ENCODE data around the gene AFG3L2.
A peak's percentile ranks its signal among the peaks of the same experiment; 100 is the strongest.

AFG3L2 gene

DNA sequence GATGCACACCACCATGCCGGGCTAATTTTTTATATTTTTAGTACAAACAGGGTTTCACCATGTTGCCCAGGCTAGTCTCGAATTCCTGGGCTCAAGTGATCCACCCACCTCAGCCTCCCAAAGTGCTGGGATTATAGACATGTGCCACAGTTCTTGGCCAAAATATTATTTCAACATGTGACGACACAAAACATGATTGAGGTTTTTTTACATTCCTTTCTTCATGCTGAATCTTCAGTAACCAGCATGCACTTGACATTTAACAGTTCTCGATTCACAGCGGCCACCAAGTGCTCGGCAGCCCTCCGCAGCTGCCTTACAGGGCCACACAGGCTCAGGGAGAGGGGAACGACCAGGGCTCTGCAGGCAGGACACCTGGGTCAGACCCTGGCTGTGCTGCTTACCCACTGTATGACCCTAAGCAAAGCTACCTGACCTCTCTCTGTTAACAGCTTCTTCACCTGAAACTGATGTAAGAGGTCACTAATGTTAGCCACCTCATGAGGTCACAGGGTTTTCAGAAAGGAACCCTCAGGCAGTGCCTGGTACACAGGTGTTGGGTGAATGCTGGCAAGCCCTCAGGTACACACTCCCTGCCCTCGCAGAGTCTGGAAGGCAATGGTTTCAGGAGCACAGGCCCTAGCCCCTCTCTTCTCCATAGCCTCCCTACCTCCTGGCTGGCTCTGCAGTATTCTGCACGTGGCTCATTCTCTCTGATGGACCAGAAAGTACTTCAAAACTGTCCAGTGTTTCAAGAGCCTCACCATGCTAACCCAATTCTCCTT lies 43.3 kb downstream of the AFG3L2 start:
- no peak overlapping the region for H2AK5ac ChIP-seq (ENCODE audit: low read length, severe bottlenecking)
- no peak overlapping the region for H2BK15ac ChIP-seq (ENCODE audit: low read depth, poor library complexity, severe bottlenecking)
- H3K4me3 ChIP-seq (ENCODE audit: insufficient read depth in 1 of 2, low read depth in 1 of 2, low read length in 2 of 2) = no peak overlapping the region
- no peak overlapping the region for H3K4ac ChIP-seq (ENCODE audit: low read depth in 1 of 2, low read length in 2 of 2)
- H3K27ac ChIP-seq (ENCODE audit: low read length, poor library complexity, severe bottlenecking) = no peak overlapping the region
- no peaks in the 10 kb centered on the region for H3K9me3 ChIP-seq (ENCODE audit: control insufficient read depth, low read length)
- H4K91ac ChIP-seq (ENCODE audit: low read length) = no peak overlapping the region
- no peak overlapping the region for H3K4me2 ChIP-seq (ENCODE audit: low read length, poor library complexity, severe bottlenecking)
- no peak overlapping the region for H2AFZ ChIP-seq (ENCODE audit: low read depth, low read length)
- peaks cover 14% of the 10 kb centered on the region for H3K4me1 ChIP-seq (ENCODE audit: control insufficient read depth, insufficient read depth, low read depth, low read length)
- no peak overlapping the region for H3K18ac ChIP-seq (ENCODE audit: low read depth in 1 of 2, low read length in 2 of 2)
- H3K9ac ChIP-seq (ENCODE audit: low read length) = no peak overlapping the region
- no peak overlapping the region for H3K23ac ChIP-seq (ENCODE audit: low read length in 2 of 2)
- H2BK120ac ChIP-seq (ENCODE audit: low read depth, low read length) = no peak overlapping the region
- H3K14ac ChIP-seq (ENCODE audit: low read length in 2 of 2) = peak overlapping the region in 1 of 2 experiments; percentile 71
- peaks cover 30 to 76% of the 10 kb centered on the region in 2 experiments for H3K36me3 ChIP-seq (ENCODE audit: control insufficient read depth in 1 of 2, insufficient read depth in 2 of 2, low read depth in 1 of 2, low read length in 2 of 2)
- no peak overlapping the region for H2BK5ac ChIP-seq (ENCODE audit: low read depth, low read length, poor library complexity, severe bottlenecking)
- 93% methylated on average over 10 of the region's 10 CpGs for WGBS
- DNase-seq = no peak
- H3K27me3 ChIP-seq (ENCODE audit: control insufficient read depth in 1 of 2, insufficient read depth in 1 of 2, low read length in 2 of 2) = no peaks in the 10 kb centered on the region
- peaks cover 17% of the 10 kb centered on the region for H3K79me1 ChIP-seq (replicated peaks; ENCODE audit: low read length, poor library complexity, severe bottlenecking)
- H4K8ac ChIP-seq (ENCODE audit: low read length) = no peak overlapping the region
- H2BK12ac ChIP-seq (ENCODE audit: low read length in 2 of 2) = no peak overlapping the region

DNA sequence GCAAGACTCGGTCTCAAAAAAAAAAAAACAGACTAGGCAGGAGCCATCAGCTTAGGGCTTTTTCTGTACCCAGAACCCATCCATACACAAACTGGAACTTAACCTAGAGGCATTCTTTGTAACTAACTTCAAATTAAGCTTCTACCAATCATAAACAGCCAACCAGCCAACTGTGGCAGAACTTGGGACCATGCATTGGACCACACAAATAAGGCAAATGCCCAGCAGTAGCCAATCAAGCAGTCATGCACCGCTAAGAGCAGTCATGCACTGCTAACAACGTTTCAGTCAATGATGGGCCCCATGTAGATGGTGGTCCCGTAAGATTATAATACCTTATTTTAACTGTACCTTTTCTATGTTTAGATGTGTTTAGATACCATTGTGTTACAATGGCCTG lies 46.3 kb downstream of the AFG3L2 start:
- no peak overlapping the region for H4K91ac ChIP-seq (ENCODE audit: low read length)
- peaks cover 53 to 77% of the 10 kb centered on the region in 2 experiments for H3K36me3 ChIP-seq (ENCODE audit: control insufficient read depth in 1 of 2, insufficient read depth in 2 of 2, low read depth in 1 of 2, low read length in 2 of 2)
- H3K4ac ChIP-seq (ENCODE audit: low read depth in 1 of 2, low read length in 2 of 2) = no peak overlapping the region
- no peak overlapping the region for H2BK120ac ChIP-seq (ENCODE audit: low read depth, low read length)
- H2AFZ ChIP-seq (ENCODE audit: low read depth, low read length) = no peak overlapping the region
- no peak overlapping the region for H3K14ac ChIP-seq (ENCODE audit: low read length in 2 of 2)
- no peak overlapping the region for H3K18ac ChIP-seq (ENCODE audit: low read depth in 1 of 2, low read length in 2 of 2)
- H3K4me2 ChIP-seq (ENCODE audit: low read length, poor library complexity, severe bottlenecking) = no peak overlapping the region
- H2BK5ac ChIP-seq (ENCODE audit: low read depth, low read length, poor library complexity, severe bottlenecking) = no peak overlapping the region
- no peak overlapping the region for H3K9ac ChIP-seq (ENCODE audit: low read length)
- H3K4me1 ChIP-seq (ENCODE audit: control insufficient read depth, insufficient read depth, low read depth, low read length) = peaks cover 14% of the 10 kb centered on the region
- H4K8ac ChIP-seq (ENCODE audit: low read length) = no peak overlapping the region
- no peaks in the 10 kb centered on the region for H3K27me3 ChIP-seq (ENCODE audit: control insufficient read depth in 1 of 2, insufficient read depth in 1 of 2, low read length in 2 of 2)
- H3K4me3 ChIP-seq (ENCODE audit: insufficient read depth in 1 of 2, low read depth in 1 of 2, low read length in 2 of 2) = no peak overlapping the region
- no peak for DNase-seq
- no peaks in the 10 kb centered on the region for H3K9me3 ChIP-seq (ENCODE audit: control insufficient read depth, low read length)
- H2BK15ac ChIP-seq (ENCODE audit: low read depth, poor library complexity, severe bottlenecking) = no peak overlapping the region
- no peak overlapping the region for H3K23ac ChIP-seq (ENCODE audit: low read length in 2 of 2)
- no peak overlapping the region for H2BK12ac ChIP-seq (ENCODE audit: low read length in 2 of 2)
- H3K79me1 ChIP-seq (replicated peaks; ENCODE audit: low read length, poor library complexity, severe bottlenecking) = peaks cover 25% of the 10 kb centered on the region
- no peak overlapping the region for H2AK5ac ChIP-seq (ENCODE audit: low read length, severe bottlenecking)
- H3K27ac ChIP-seq (ENCODE audit: low read length, poor library complexity, severe bottlenecking) = no peak overlapping the region
- WGBS = 96% methylated on average over 4 of the region's 4 CpGs

DNA sequence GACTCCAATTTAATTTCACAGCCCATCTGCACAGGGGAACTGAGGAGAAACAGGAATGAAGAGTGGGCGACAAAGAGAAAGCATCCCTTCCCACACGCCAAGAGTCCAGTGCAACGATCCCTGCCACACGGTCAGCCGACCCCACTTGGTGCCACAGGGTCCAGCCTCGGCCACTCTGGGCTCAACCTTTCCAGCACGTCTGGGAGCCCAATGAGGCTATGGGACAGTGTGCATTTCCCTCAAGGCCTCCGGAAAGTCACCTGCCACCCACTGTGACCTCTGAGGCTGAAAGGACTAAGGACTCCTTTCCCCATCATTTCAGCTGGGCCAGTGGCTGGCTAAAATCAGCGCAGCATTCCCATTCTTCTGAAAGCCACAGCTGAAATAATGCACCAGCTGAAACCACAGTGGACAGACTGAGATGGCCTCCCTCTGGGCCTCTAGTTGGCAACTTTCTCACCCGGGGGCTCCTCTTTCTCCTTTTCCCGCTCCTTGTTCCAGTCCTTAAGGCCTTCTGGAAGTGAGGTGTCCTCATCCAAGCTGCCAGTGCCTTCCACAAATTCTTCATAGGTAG lies 47.8 kb downstream of the AFG3L2 start:
- H2AFZ ChIP-seq (ENCODE audit: low read depth, low read length) = no peak overlapping the region
- no peak overlapping the region for H2BK120ac ChIP-seq (ENCODE audit: low read depth, low read length)
- H4K91ac ChIP-seq (ENCODE audit: low read length) = no peak overlapping the region
- H3K4me3 ChIP-seq (ENCODE audit: insufficient read depth in 1 of 2, low read depth in 1 of 2, low read length in 2 of 2) = no peak overlapping the region
- no peak overlapping the region for H3K9ac ChIP-seq (ENCODE audit: low read length)
- no peak overlapping the region for H2BK15ac ChIP-seq (ENCODE audit: low read depth, poor library complexity, severe bottlenecking)
- H2AK5ac ChIP-seq (ENCODE audit: low read length, severe bottlenecking) = no peak overlapping the region
- no peak overlapping the region for H4K8ac ChIP-seq (ENCODE audit: low read length)
- no peaks in the 10 kb centered on the region for H3K9me3 ChIP-seq (ENCODE audit: control insufficient read depth, low read length)
- H3K4ac ChIP-seq (ENCODE audit: low read depth in 1 of 2, low read length in 2 of 2) = no peak overlapping the region
- H3K27ac ChIP-seq (ENCODE audit: low read length, poor library complexity, severe bottlenecking) = no peak overlapping the region
- DNase-seq = no peak
- peaks cover 11% of the 10 kb centered on the region for H3K4me1 ChIP-seq (ENCODE audit: control insufficient read depth, insufficient read depth, low read depth, low read length)
- no peak overlapping the region for H2BK5ac ChIP-seq (ENCODE audit: low read depth, low read length, poor library complexity, severe bottlenecking)
- no peak overlapping the region for H2BK12ac ChIP-seq (ENCODE audit: low read length in 2 of 2)
- 98% methylated on average over 11 of the region's 11 CpGs for WGBS
- peaks cover 58 to 77% of the 10 kb centered on the region in 2 experiments for H3K36me3 ChIP-seq (ENCODE audit: control insufficient read depth in 1 of 2, insufficient read depth in 2 of 2, low read depth in 1 of 2, low read length in 2 of 2)
- H3K4me2 ChIP-seq (ENCODE audit: low read length, poor library complexity, severe bottlenecking) = no peak overlapping the region
- H3K18ac ChIP-seq (ENCODE audit: low read depth in 1 of 2, low read length in 2 of 2) = no peak overlapping the region
- no peaks in the 10 kb centered on the region for H3K27me3 ChIP-seq (ENCODE audit: control insufficient read depth in 1 of 2, insufficient read depth in 1 of 2, low read length in 2 of 2)
- peaks cover 24% of the 10 kb centered on the region for H3K79me1 ChIP-seq (replicated peaks; ENCODE audit: low read length, poor library complexity, severe bottlenecking)
- no peak overlapping the region for H3K23ac ChIP-seq (ENCODE audit: low read length in 2 of 2)
- no peak overlapping the region for H3K14ac ChIP-seq (ENCODE audit: low read length in 2 of 2)

- no peak overlapping the region for H3K4me3 ChIP-seq (ENCODE audit: insufficient read depth in 1 of 2, low read depth in 1 of 2, low read length in 2 of 2)
- H3K4me2 ChIP-seq (ENCODE audit: low read length, poor library complexity, severe bottlenecking) = no peak overlapping the region
- H3K9ac ChIP-seq (ENCODE audit: low read length) = no peak overlapping the region
- no peak overlapping the region for H2BK15ac ChIP-seq (ENCODE audit: low read depth, poor library complexity, severe bottlenecking)
- H3K18ac ChIP-seq (ENCODE audit: low read depth in 1 of 2, low read length in 2 of 2) = no peak overlapping the region
- no peak overlapping the region for H4K8ac ChIP-seq (ENCODE audit: low read length)
- peaks cover 51 to 74% of the 10 kb centered on the region in 2 experiments for H3K36me3 ChIP-seq (ENCODE audit: control insufficient read depth in 1 of 2, insufficient read depth in 2 of 2, low read depth in 1 of 2, low read length in 2 of 2)
- H3K4ac ChIP-seq (ENCODE audit: low read depth in 1 of 2, low read length in 2 of 2) = no peak overlapping the region
- no peak for DNase-seq
- no peak overlapping the region for H2BK5ac ChIP-seq (ENCODE audit: low read depth, low read length, poor library complexity, severe bottlenecking)
- no peak overlapping the region for H4K91ac ChIP-seq (ENCODE audit: low read length)
- H2AK5ac ChIP-seq (ENCODE audit: low read length, severe bottlenecking) = no peak overlapping the region
- H3K9me3 ChIP-seq (ENCODE audit: control insufficient read depth, low read length) = no peaks in the 10 kb centered on the region
- no peak overlapping the region for H2BK12ac ChIP-seq (ENCODE audit: low read length in 2 of 2)
- H3K4me1 ChIP-seq (ENCODE audit: control insufficient read depth, insufficient read depth, low read depth, low read length) = peaks cover 7% of the 10 kb centered on the region
- peaks cover 18% of the 10 kb centered on the region for H3K79me1 ChIP-seq (replicated peaks; ENCODE audit: low read length, poor library complexity, severe bottlenecking)
- no peak overlapping the region for H3K14ac ChIP-seq (ENCODE audit: low read length in 2 of 2)
- H2AFZ ChIP-seq (ENCODE audit: low read depth, low read length) = no peak overlapping the region
- no peaks in the 10 kb centered on the region for H3K27me3 ChIP-seq (ENCODE audit: control insufficient read depth in 1 of 2, insufficient read depth in 1 of 2, low read length in 2 of 2)
- H3K23ac ChIP-seq (ENCODE audit: low read length in 2 of 2) = no peak overlapping the region
- 97% methylated on average over 3 of the region's 4 CpGs for WGBS
- H2BK120ac ChIP-seq (ENCODE audit: low read depth, low read length) = no peak overlapping the region
- no peak overlapping the region for H3K27ac ChIP-seq (ENCODE audit: low read length, poor library complexity, severe bottlenecking)
Measured at GRCh38 chr18:12328179-12328823, 48.7 kb downstream of the AFG3L2 start.

Data from mesenchymal stem cell (in vitro differentiated cells and primary cell).